IgD-negative memory B cell (primary cell): Measurements from ENCODE around the gene TCERG1L. TPM values are rescaled to one million over a fixed set of nuclear protein-coding genes. Genes with fewer than 3 reads are reported as not detected.
"Not testable (repeated sequence)": the region's sequence is repeated elsewhere in the genome, so short reads cannot be mapped to it uniquely, and the experiment has no call there.

Experiments
- H3K27ac Mint-ChIP-seq, 3 donors: one replicate each; pipeline ENCODE4 v1.8.0; 2020 to 2022; ENCODE audit warnings: mild to moderate bottlenecking in 3 of 3, mixed read lengths in 3 of 3, moderate library complexity in 1 of 3
- H3K27me3 Mint-ChIP-seq: one replicate; pipeline ENCODE4 v1.8.0; 2021; ENCODE audit warnings: mixed read lengths
- H3K36me3 Mint-ChIP-seq: one replicate; pipeline ENCODE4 v1.8.0; 2020; ENCODE audit warnings: mild to moderate bottlenecking, mixed read lengths
- H3K4me1 Mint-ChIP-seq, 3 donors: one replicate each; pipeline ENCODE4 v1.8.0; 2020 to 2022; ENCODE audit warnings: mixed read lengths in 3 of 3, mild to moderate bottlenecking in 1 of 3
- H3K4me3 Mint-ChIP-seq, 4 donors: one replicate each; pipeline ENCODE4 v1.8.0; 2020 to 2022; ENCODE audit warnings: mild to moderate bottlenecking in 4 of 4, mixed read lengths in 4 of 4, moderate library complexity in 3 of 4
- H3K9me3 Mint-ChIP-seq, 3 donors: one replicate each; pipeline ENCODE4 v1.8.0; 2020 to 2021; ENCODE audit warnings: mixed read lengths in 3 of 3, mild to moderate bottlenecking in 1 of 3
- polyA plus RNA-seq: library from polyadenylated mRNA; unstranded; fragments of 300-500 nt; fragmentation: Illumina TruSeq; gene quantifications from one replicate; pipeline ENCODE4 v1.2.3, GENCODE V29; 2021

Gene TCERG1L
- polyA plus RNA-seq, 1 donor from 2014 or later, result not detected

- Mint-ChIP-seq H3K9me3 (peaks cover 0 to 8% (median 3%) of the 10 kb centered on the region in 3 donors), H3K27me3 (no peaks in the 10 kb centered on the region), H3K4me1 (peaks cover 0 to 3% (median 0%) of the 10 kb centered on the region in 3 donors), H3K27ac (no peak overlapping the region), H3K36me3 (no peaks in the 10 kb centered on the region), H3K4me3 (no peak overlapping the region)
Measured at GRCh38 chr10:131081786-131082185, 229.7 kb downstream of the TCERG1L start.

- Mint-ChIP-seq H3K4me1 (peaks cover 0 to 3% (median 0%) of the 10 kb centered on the region in 3 donors), H3K27ac (no peak overlapping the region)
Measured at GRCh38 chr10:131081376-131081775, 230.1 kb downstream of the TCERG1L start.

GRCh38 chr10:131080571-131080970, 230.9 kb downstream of the TCERG1L start:
- Mint-ChIP-seq H3K9me3 (peaks cover 0 to 8% (median 3%) of the 10 kb centered on the region in 3 donors), H3K27ac (no peak overlapping the region), H3K4me3 (no peak overlapping the region), H3K4me1 (peaks cover 0 to 3% (median 0%) of the 10 kb centered on the region in 3 donors), H3K27me3 (no peaks in the 10 kb centered on the region), H3K36me3 (no peaks in the 10 kb centered on the region)

More at GRCh38 chr10:131081376-131081775, 230.1 kb downstream of the TCERG1L start:
- H3K36me3 Mint-ChIP-seq, result no peaks in the 10 kb centered on the region
- H3K9me3 Mint-ChIP-seq, result peaks cover 0 to 8% (median 3%) of the 10 kb centered on the region in 3 donors
- H3K27me3 Mint-ChIP-seq, result no peaks in the 10 kb centered on the region
- H3K4me3 Mint-ChIP-seq, result no peak overlapping the region

GRCh38 chr10:131079314-131079713, 232.2 kb downstream of the TCERG1L start:
- Mint-ChIP-seq H3K27ac (no peak overlapping the region), H3K27me3 (no peaks in the 10 kb centered on the region), H3K4me1 (peaks cover 0 to 3% (median 0%) of the 10 kb centered on the region in 3 donors), H3K36me3 (no peaks in the 10 kb centered on the region), H3K4me3 (no peak overlapping the region), H3K9me3 (peaks cover 0 to 8% (median 3%) of the 10 kb centered on the region in 3 donors)

- not testable (repeated sequence) for H3K9me3 Mint-ChIP-seq, H3K27ac Mint-ChIP-seq, H3K36me3 Mint-ChIP-seq, H3K4me3 Mint-ChIP-seq, H3K4me1 Mint-ChIP-seq, H3K27me3 Mint-ChIP-seq
Measured at GRCh38 chr10:131078882-131079280, 232.6 kb downstream of the TCERG1L start.

GRCh38 chr10:131078131-131078881, 233.2 kb downstream of the TCERG1L start:
- Mint-ChIP-seq H3K4me3 (no peak overlapping the region), H3K4me1 (peaks cover 0 to 3% (median 0%) of the 10 kb centered on the region in 3 donors), H3K36me3 (no peaks in the 10 kb centered on the region), H3K27me3 (no peaks in the 10 kb centered on the region), H3K9me3 (peaks cover 0 to 5% (median 0%) of the 10 kb centered on the region in 3 donors), H3K27ac (no peak overlapping the region)

GRCh38 chr10:131077724-131078123, 233.8 kb downstream of the TCERG1L start:
- Mint-ChIP-seq H3K27ac (no peak overlapping the region), H3K36me3 (no peaks in the 10 kb centered on the region), H3K9me3 (peaks cover 0 to 3% (median 0%) of the 10 kb centered on the region in 3 donors), H3K4me3 (no peak overlapping the region), H3K27me3 (no peaks in the 10 kb centered on the region), H3K4me1 (peaks cover 0 to 3% (median 0%) of the 10 kb centered on the region in 3 donors)

GRCh38 chr10:131077031-131077430, 234.5 kb downstream of the TCERG1L start:
- Mint-ChIP-seq H3K27me3 (no peaks in the 10 kb centered on the region), H3K4me3 (no peak overlapping the region), H3K27ac (no peak overlapping the region), H3K9me3 (peaks cover 0 to 3% (median 0%) of the 10 kb centered on the region in 3 donors), H3K36me3 (no peaks in the 10 kb centered on the region), H3K4me1 (peaks cover 0 to 3% (median 0%) of the 10 kb centered on the region in 3 donors)

GRCh38 chr10:131076356-131076755, 235.2 kb downstream of the TCERG1L start:
- peaks cover 0 to 3% (median 0%) of the 10 kb centered on the region in 3 donors for H3K9me3 Mint-ChIP-seq
- no peaks in the 10 kb centered on the region for H3K36me3 Mint-ChIP-seq
- H3K27ac Mint-ChIP-seq, result no peak overlapping the region
- H3K27me3 Mint-ChIP-seq, result no peaks in the 10 kb centered on the region
- H3K4me1 Mint-ChIP-seq, result peaks cover 0 to 3% (median 0%) of the 10 kb centered on the region in 3 donors
- no peak overlapping the region for H3K4me3 Mint-ChIP-seq

GRCh38 chr10:131075218-131075770, 236.2 kb downstream of the TCERG1L start:
- H3K4me3 Mint-ChIP-seq, result no peak overlapping the region
- H3K27ac Mint-ChIP-seq, result no peak overlapping the region
- no peaks in the 10 kb centered on the region for H3K9me3 Mint-ChIP-seq
- H3K4me1 Mint-ChIP-seq, result peaks cover 0 to 3% (median 0%) of the 10 kb centered on the region in 3 donors
- no peaks in the 10 kb centered on the region for H3K36me3 Mint-ChIP-seq
- no peaks in the 10 kb centered on the region for H3K27me3 Mint-ChIP-seq

- Mint-ChIP-seq H3K36me3 (no peaks in the 10 kb centered on the region), H3K27me3 (no peaks in the 10 kb centered on the region), H3K27ac (no peak overlapping the region), H3K9me3 (no peaks in the 10 kb centered on the region), H3K4me3 (no peak overlapping the region), H3K4me1 (no peaks in the 10 kb centered on the region)
Measured at GRCh38 chr10:131074682-131075081, 236.8 kb downstream of the TCERG1L start.

GRCh38 chr10:131073469-131074035, 238.0 kb downstream of the TCERG1L start:
- Mint-ChIP-seq H3K9me3 (no peaks in the 10 kb centered on the region), H3K27me3 (no peaks in the 10 kb centered on the region), H3K4me3 (no peak overlapping the region), H3K27ac (no peak overlapping the region), H3K36me3 (no peaks in the 10 kb centered on the region), H3K4me1 (no peaks in the 10 kb centered on the region)

GRCh38 chr10:131072651-131073468, 238.7 kb downstream of the TCERG1L start:
- Mint-ChIP-seq H3K4me3 (no peak overlapping the region), H3K27ac (no peak overlapping the region), H3K9me3 (no peaks in the 10 kb centered on the region), H3K36me3 (no peaks in the 10 kb centered on the region), H3K4me1 (no peaks in the 10 kb centered on the region), H3K27me3 (no peaks in the 10 kb centered on the region)

- H3K9me3 Mint-ChIP-seq, result no peaks in the 10 kb centered on the region
- H3K4me3 Mint-ChIP-seq, result no peak overlapping the region
- H3K4me1 Mint-ChIP-seq, result no peaks in the 10 kb centered on the region
- H3K27me3 Mint-ChIP-seq, result no peaks in the 10 kb centered on the region
- no peak overlapping the region for H3K27ac Mint-ChIP-seq
- H3K36me3 Mint-ChIP-seq, result no peaks in the 10 kb centered on the region
Measured at GRCh38 chr10:131071721-131072120, 239.8 kb downstream of the TCERG1L start.

- H3K4me3 Mint-ChIP-seq, result no peak overlapping the region
- H3K27me3 Mint-ChIP-seq, result no peaks in the 10 kb centered on the region
- H3K9me3 Mint-ChIP-seq, result no peaks in the 10 kb centered on the region
- H3K36me3 Mint-ChIP-seq, result no peaks in the 10 kb centered on the region
- no peaks in the 10 kb centered on the region for H3K4me1 Mint-ChIP-seq
- H3K27ac Mint-ChIP-seq, result no peak overlapping the region
Measured at GRCh38 chr10:131070856-131071255, 240.7 kb downstream of the TCERG1L start.
